Naive thymus-derived CD4-positive, alpha-beta T cell (primary cell): ENCODE results near the gene ATP8A2. TPM values are rescaled to one million over a fixed set of nuclear protein-coding genes. Genes with fewer than 3 reads are reported as not detected.

Experiments
- ATAC-seq: fragments of 150-1000 bp; cut with Tn5 transposase; 2 replicates; pipeline ENCODE4 v1.10.0; 2021; ENCODE audit warnings: mild to moderate bottlenecking, moderate library complexity
- CTCF ChIA-PET: fragments of 350-600 bp; sonication (Branson Sonifier 250); formaldehyde crosslinking; loops from one replicate; lab custom pipeline; 2021; ENCODE audit warnings: antibody characterized with exemption; lab: Charles Lee
- POLR2A ChIA-PET: fragments of 350-600 bp; sonication (Branson Sonifier 250); formaldehyde crosslinking; loops from one replicate; lab custom pipeline; 2021; ENCODE audit warnings: antibody characterized with exemption, inconsistent platforms; lab: Charles Lee
- DNase-seq, 9 donors: peaks; one replicate each; pipeline versions ENCODE4 v3.0.0 to v3.0.0-alpha.2; 2020 to 2022; ENCODE audit warnings: mixed read lengths in 1 of 9
- H3K27ac ChIP-seq: one replicate; pipeline ENCODE4 v1.7.0; 2013; ENCODE audit warnings: mild to moderate bottlenecking, low read depth, low read length, moderate library complexity
- H3K27me3 ChIP-seq, 2 donors: one replicate each; pipeline ENCODE4 v1.7.0; 2013; ENCODE audit warnings: low read length in 2 of 2, mild to moderate bottlenecking in 2 of 2, moderate library complexity in 2 of 2; ENCODE audit not compliant: control insufficient read depth in 2 of 2, insufficient read depth in 2 of 2
- H3K36me3 ChIP-seq, 3 experiments: 1 replicate in 2 of 3; 2 replicates in 1 of 3; pipeline ENCODE4 v1.7.0; 2013; ENCODE audit warnings: low read length in 3 of 3, mild to moderate bottlenecking in 3 of 3, moderate library complexity in 1 of 3; ENCODE audit not compliant: insufficient read depth in 3 of 3, control insufficient read depth in 2 of 3
- H3K4me1 ChIP-seq, 2 donors: one replicate each; pipeline ENCODE4 v1.7.0; 2013; ENCODE audit warnings: low read length in 2 of 2, mild to moderate bottlenecking in 2 of 2, moderate library complexity in 1 of 2; ENCODE audit not compliant: control insufficient read depth in 2 of 2, insufficient read depth in 2 of 2
- H3K4me3 ChIP-seq: 2 replicates; pipeline ENCODE4 v1.7.0; 2013; ENCODE audit warnings: mild to moderate bottlenecking, low read length
- H3K9me3 ChIP-seq, 3 experiments: 1 replicate in 2 of 3; 2 replicates in 1 of 3; pipeline ENCODE4 v1.7.0; 2013; ENCODE audit warnings: low read length in 3 of 3; ENCODE audit not compliant: control insufficient read depth in 2 of 3
- H3K27ac Mint-ChIP-seq, 9 donors: one replicate each; pipeline ENCODE4 v1.8.0; 2020 to 2022; ENCODE audit warnings: mixed read lengths in 9 of 9, mild to moderate bottlenecking in 8 of 9, moderate library complexity in 5 of 9, inconsistent platforms in 2 of 9
- H3K27me3 Mint-ChIP-seq, 5 donors: one replicate each; pipeline ENCODE4 v1.8.0; 2021 to 2022; ENCODE audit warnings: mixed read lengths in 5 of 5, mild to moderate bottlenecking in 1 of 5
- H3K36me3 Mint-ChIP-seq, 5 donors: one replicate each; pipeline ENCODE4 v1.8.0; 2020 to 2022; ENCODE audit warnings: mixed read lengths in 5 of 5, mild to moderate bottlenecking in 3 of 5, inconsistent platforms in 1 of 5
- H3K4me1 Mint-ChIP-seq, 7 donors: one replicate each; pipeline ENCODE4 v1.8.0; 2020 to 2022; ENCODE audit warnings: mixed read lengths in 7 of 7, mild to moderate bottlenecking in 3 of 7, inconsistent platforms in 1 of 7
- H3K4me3 Mint-ChIP-seq, 10 donors: one replicate each; pipeline ENCODE4 v1.8.0; 2020 to 2022; ENCODE audit warnings: mild to moderate bottlenecking in 10 of 10, mixed read lengths in 10 of 10, moderate library complexity in 6 of 10, inconsistent platforms in 2 of 10
- H3K9me3 Mint-ChIP-seq, 11 donors: one replicate each; pipeline ENCODE4 v1.8.0; 2020 to 2022; ENCODE audit warnings: mixed read lengths in 11 of 11, mild to moderate bottlenecking in 4 of 11, inconsistent platforms in 1 of 11, moderate library complexity in 1 of 11
- intact Hi-C, 2 donors: fragments of 100-400 bp; cut with micrococcal nuclease; formaldehyde crosslinking; loops; one replicate each; pipeline ENCODE4 v1.15.1; 2023
- polyA plus RNA-seq, 2 donors: library from polyadenylated mRNA; unstranded; fragments of 300-500 nt; fragmentation: Illumina TruSeq; gene quantifications; one replicate each; pipeline ENCODE4 v1.2.3, GENCODE V29; 2021
- total RNA-seq, 6 experiments: library from RNA in 5 of 6; stranded (reverse) in 5 of 6; gene quantifications; 1 replicate in 5 of 6; 2 replicates in 1 of 6; pipeline ENCODE4 v1.2.3 and lab custom pipeline; 2021 to 2026

ATP8A2 gene
- total and polyA plus RNA-seq, 7 experiments from 2014 or later, result 0.56 to 2.4 (median 1.2) TPM

DNA sequence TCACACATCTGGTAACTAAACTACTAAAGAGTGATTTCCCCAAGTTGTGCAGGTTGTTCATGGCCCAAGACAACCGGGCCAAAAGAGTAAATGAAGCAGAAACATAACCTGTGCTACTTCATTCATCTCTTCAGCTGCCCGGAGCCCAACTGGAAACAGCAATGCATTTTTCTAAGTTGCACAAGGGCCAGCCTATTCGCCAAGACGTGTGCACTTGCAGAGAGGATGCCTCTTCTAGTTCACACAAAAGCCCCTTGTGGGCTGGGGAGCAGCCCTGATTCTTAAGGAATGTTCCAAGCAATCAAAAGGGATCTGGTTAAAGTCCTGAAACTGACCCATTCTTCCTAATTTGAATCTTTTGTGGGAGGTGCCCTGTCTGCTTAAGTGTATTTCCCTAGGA, 404.2 kb downstream of the ATP8A2 start:
- H3K4me3 Mint-ChIP-seq, result no peak overlapping the region
- intact Hi-C loops, result no loop called here
- peaks cover 0 to 1% (median 0%) of the 10 kb centered on the region in 11 donors for H3K9me3 Mint-ChIP-seq
- no peak overlapping the region for H3K27ac ChIP-seq
- no peaks in the 10 kb centered on the region for H3K4me1 ChIP-seq
- no peaks in the 10 kb centered on the region for H3K36me3 ChIP-seq
- peaks cover under 1 to 13% (median 11%) of the 10 kb centered on the region in 7 donors for H3K4me1 Mint-ChIP-seq
- no peaks in the 10 kb centered on the region for H3K27me3 ChIP-seq
- ATAC-seq (no peak), DNase-seq (no peak)
- H3K27me3 Mint-ChIP-seq, result peaks cover 0 to 4% (median 0%) of the 10 kb centered on the region in 5 donors
- no peak overlapping the region for H3K27ac Mint-ChIP-seq
- H3K4me3 ChIP-seq, result no peak overlapping the region
- H3K9me3 ChIP-seq, result no peaks in the 10 kb centered on the region
- H3K36me3 Mint-ChIP-seq, result peaks cover 0 to 2% (median 0%) of the 10 kb centered on the region in 5 donors
- ChIA-PET POLR2A (no interaction called here), CTCF (no interaction called here)

DNA sequence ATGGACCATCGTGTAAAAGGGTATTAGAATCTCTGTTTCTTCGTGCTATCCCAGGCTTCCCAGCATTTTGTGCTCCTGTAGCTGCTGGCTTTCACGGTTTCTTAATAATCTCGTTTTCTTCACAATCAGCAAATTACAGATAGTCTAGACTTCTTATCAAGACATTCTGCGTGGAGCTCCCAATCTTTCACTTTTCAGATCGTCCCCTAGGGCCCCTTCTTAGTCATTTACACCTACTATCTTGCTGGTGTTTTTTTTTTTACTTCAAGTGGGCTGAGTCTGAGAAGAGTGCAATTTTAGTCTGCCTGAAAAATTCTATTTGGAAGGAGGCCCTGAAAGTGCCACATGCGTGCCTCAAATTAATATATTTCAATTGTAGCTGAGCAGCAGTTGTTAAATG, 404.9 kb downstream of the ATP8A2 start:
- ChIA-PET CTCF (no interaction called here), POLR2A (no interaction called here)
- no peak overlapping the region for H3K4me3 ChIP-seq
- no peaks in the 10 kb centered on the region for H3K4me1 ChIP-seq
- no peaks in the 10 kb centered on the region for H3K36me3 ChIP-seq
- peaks cover 0 to 6% (median 4%) of the 10 kb centered on the region in 7 donors for H3K4me1 Mint-ChIP-seq
- peaks cover 0 to 4% (median 0%) of the 10 kb centered on the region in 5 donors for H3K27me3 Mint-ChIP-seq
- no peak for ATAC-seq
- H3K27me3 ChIP-seq, result no peaks in the 10 kb centered on the region
- H3K27ac Mint-ChIP-seq, result no peak overlapping the region
- intact Hi-C loops, result no loop called here
- peaks cover 0 to 1% (median 0%) of the 10 kb centered on the region in 11 donors for H3K9me3 Mint-ChIP-seq
- no peak overlapping the region for H3K4me3 Mint-ChIP-seq
- H3K27ac ChIP-seq, result no peak overlapping the region
- no peak for DNase-seq
- no peaks in the 10 kb centered on the region for H3K9me3 ChIP-seq
- H3K36me3 Mint-ChIP-seq, result peaks cover 0 to 2% (median 0%) of the 10 kb centered on the region in 5 donors

DNA sequence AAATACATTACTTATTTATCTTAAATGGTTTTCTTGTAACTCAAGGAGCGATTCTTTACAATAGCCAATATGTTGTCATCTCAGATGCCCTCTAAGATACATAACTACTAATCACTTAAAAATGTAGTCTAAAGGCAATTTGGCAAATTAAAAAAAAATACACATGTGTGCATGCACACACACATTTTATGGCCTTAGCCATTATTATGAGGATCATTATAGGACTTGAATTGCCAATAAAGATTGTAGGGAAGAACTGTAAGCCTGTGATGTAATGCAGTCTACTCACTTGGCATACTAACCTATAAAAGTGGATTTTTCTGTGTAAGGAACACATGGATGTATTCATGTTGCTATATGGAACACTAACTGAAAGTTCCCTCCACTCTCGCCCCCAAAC, 405.7 kb downstream of the ATP8A2 start:
- DNase-seq (no peak), ATAC-seq (no peak)
- Histone ChIP-seq H3K9me3 (no peaks in the 10 kb centered on the region), H3K27ac (no peak overlapping the region), H3K36me3 (no peaks in the 10 kb centered on the region), H3K27me3 (no peaks in the 10 kb centered on the region), H3K4me1 (no peaks in the 10 kb centered on the region), H3K4me3 (no peak overlapping the region)
- Mint-ChIP-seq H3K9me3 (peaks cover 0 to 1% (median 0%) of the 10 kb centered on the region in 11 donors), H3K27me3 (peaks cover 0 to 4% (median 0%) of the 10 kb centered on the region in 5 donors), H3K27ac (no peak overlapping the region), H3K4me1 (no peaks in the 10 kb centered on the region), H3K36me3 (peaks cover 0 to 2% (median 0%) of the 10 kb centered on the region in 5 donors), H3K4me3 (no peak overlapping the region)
- ChIA-PET POLR2A (no interaction called here), CTCF (no interaction called here)
- intact Hi-C loops, result no loop called here

DNA sequence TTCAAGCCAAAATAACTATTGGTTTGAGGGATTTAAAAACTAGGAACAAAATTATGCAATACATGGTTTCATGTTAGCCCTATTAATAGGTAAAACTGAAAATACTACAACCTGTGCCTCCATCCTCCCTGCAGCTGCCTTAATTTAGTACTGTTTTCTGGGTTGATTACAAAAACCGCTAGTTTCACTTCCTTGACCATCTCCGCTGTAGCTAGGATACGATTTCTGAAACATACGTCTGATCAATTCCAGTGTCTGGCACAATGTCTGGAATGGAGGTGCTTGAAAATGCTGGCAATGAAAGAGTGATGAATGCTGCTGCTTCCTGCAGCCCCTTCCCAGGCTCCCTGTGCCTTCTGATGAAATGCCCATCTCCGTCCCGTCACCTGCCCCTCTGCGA, 406.6 kb downstream of the ATP8A2 start:
- H3K9me3 Mint-ChIP-seq, result peaks cover 0 to 1% (median 0%) of the 10 kb centered on the region in 11 donors
- CTCF ChIA-PET, result no interaction called here
- Histone ChIP-seq H3K4me3 (no peak overlapping the region), H3K9me3 (no peaks in the 10 kb centered on the region), H3K36me3 (no peaks in the 10 kb centered on the region), H3K27ac (no peak overlapping the region), H3K4me1 (no peaks in the 10 kb centered on the region), H3K27me3 (no peaks in the 10 kb centered on the region)
- no peak overlapping the region for H3K4me3 Mint-ChIP-seq
- DNase-seq (no peak), ATAC-seq (no peak)
- POLR2A ChIA-PET, result no interaction called here
- H3K4me1 Mint-ChIP-seq, result no peaks in the 10 kb centered on the region
- no peak overlapping the region for H3K27ac Mint-ChIP-seq
- H3K27me3 Mint-ChIP-seq, result peaks cover 0 to 5% (median 0%) of the 10 kb centered on the region in 5 donors
- intact Hi-C loops, result no loop called here
- peaks cover 0 to 2% (median 0%) of the 10 kb centered on the region in 5 donors for H3K36me3 Mint-ChIP-seq

DNA sequence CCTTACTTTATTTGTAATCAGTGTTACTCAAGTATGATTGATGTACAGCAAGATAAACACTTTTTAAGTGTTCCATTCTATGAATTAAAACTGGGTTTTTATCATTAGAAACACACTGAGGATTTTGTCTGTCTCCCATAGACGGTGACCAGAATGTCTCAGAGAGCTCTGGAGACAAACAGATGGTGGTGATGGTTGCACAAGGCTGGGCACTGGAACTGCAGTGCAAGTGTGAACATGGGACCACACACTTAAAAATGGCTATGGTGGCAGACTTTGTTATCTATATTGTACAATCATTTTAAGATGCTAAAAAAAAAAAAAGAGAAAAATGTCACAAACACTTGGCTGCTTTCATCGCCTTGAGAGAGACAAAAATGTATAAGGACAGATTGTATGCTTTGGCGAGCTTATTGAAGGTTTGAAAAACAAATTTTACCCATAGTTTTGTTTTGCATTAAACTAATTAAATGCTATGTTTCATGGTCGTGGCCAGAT, 407.1 kb downstream of the ATP8A2 start:
- intact Hi-C loops, result no loop called here
- ChIA-PET POLR2A (no interaction called here), CTCF (no interaction called here)
- no peak overlapping the region for H3K4me3 ChIP-seq
- H3K27ac ChIP-seq, result no peak overlapping the region
- no peaks in the 10 kb centered on the region for H3K9me3 ChIP-seq
- DNase-seq (no peak), ATAC-seq (no peak)
- H3K4me1 Mint-ChIP-seq, result no peaks in the 10 kb centered on the region
- H3K4me3 Mint-ChIP-seq, result no peak overlapping the region
- H3K36me3 ChIP-seq, result no peaks in the 10 kb centered on the region
- no peaks in the 10 kb centered on the region for H3K27me3 ChIP-seq
- no peaks in the 10 kb centered on the region for H3K36me3 Mint-ChIP-seq
- peaks cover 0 to 5% (median 0%) of the 10 kb centered on the region in 5 donors for H3K27me3 Mint-ChIP-seq
- no peak overlapping the region for H3K27ac Mint-ChIP-seq
- no peaks in the 10 kb centered on the region for H3K4me1 ChIP-seq
- peaks cover 0 to 1% (median 0%) of the 10 kb centered on the region in 11 donors for H3K9me3 Mint-ChIP-seq

- Mint-ChIP-seq H3K4me3 (no peak overlapping the region), H3K27me3 (peaks cover 0 to 5% (median 0%) of the 10 kb centered on the region in 5 donors), H3K9me3 (no peaks in the 10 kb centered on the region), H3K27ac (no peak overlapping the region), H3K36me3 (no peaks in the 10 kb centered on the region), H3K4me1 (peaks cover 0 to 4% (median 0%) of the 10 kb centered on the region in 7 donors)
- no peak for ATAC-seq
- ChIA-PET POLR2A (no interaction called here), CTCF (no interaction called here)
- no peaks in the 10 kb centered on the region for H3K4me1 ChIP-seq
- H3K36me3 ChIP-seq, result no peaks in the 10 kb centered on the region
- H3K27ac ChIP-seq, result no peak overlapping the region
- H3K9me3 ChIP-seq, result no peaks in the 10 kb centered on the region
- intact Hi-C loops, result no loop called here
- no peak overlapping the region for H3K4me3 ChIP-seq
- DNase-seq, result no peak
- H3K27me3 ChIP-seq, result no peaks in the 10 kb centered on the region
Observed at GRCh38 chr13:25783076-25783475, 411.3 kb downstream of the ATP8A2 start.

DNA sequence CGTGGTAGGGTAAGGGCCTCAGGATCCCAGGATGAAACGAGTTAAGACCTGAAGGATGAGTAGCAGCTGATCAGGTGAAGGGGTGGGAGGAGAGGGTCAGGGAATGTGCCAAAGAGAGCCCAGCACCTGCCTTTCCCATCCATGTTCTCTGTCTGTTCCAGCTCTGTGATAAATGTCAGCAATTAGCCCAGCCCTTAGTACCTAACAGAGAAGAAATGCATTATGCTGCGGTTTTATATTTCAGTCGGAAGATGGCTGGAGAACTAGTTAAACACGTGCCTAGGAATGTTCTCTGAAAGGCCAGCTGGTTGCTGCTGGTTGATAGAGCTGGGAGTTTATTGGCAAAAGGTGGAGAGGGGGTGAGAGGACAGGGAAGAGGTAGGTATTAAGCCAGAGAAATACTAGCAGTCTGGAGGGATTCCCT, 411.8 kb downstream of the ATP8A2 start:
- ChIA-PET POLR2A (no interaction called here), CTCF (no interaction called here)
- Mint-ChIP-seq H3K4me1 (peaks cover 0 to 4% (median 0%) of the 10 kb centered on the region in 7 donors), H3K4me3 (no peak overlapping the region), H3K27ac (no peak overlapping the region), H3K36me3 (no peaks in the 10 kb centered on the region), H3K9me3 (no peaks in the 10 kb centered on the region), H3K27me3 (peaks cover 0 to 5% (median 0%) of the 10 kb centered on the region in 5 donors)
- H3K4me1 ChIP-seq, result no peaks in the 10 kb centered on the region
- DNase-seq (no peak), ATAC-seq (no peak)
- H3K36me3 ChIP-seq, result no peaks in the 10 kb centered on the region
- H3K4me3 ChIP-seq, result no peak overlapping the region
- H3K9me3 ChIP-seq, result no peaks in the 10 kb centered on the region
- H3K27ac ChIP-seq, result no peak overlapping the region
- no peaks in the 10 kb centered on the region for H3K27me3 ChIP-seq
- intact Hi-C loops, result no loop called here
